Limb (tissue), 2 donors: ENCODE measurements around the gene DPP10.

Source experiments
- DNase-seq, 2 donors: peaks; one replicate each; pipeline ENCODE4 v3.0.0-alpha.2; 2016; ENCODE audit errors: extremely low spot score in 2 of 2

DPP10 gene

GRCh38 chr2:115654362-115654761 is 1211.9 kb downstream of the DPP10 start:
- DNase-seq = no peak

- no peak for DNase-seq
Observed at GRCh38 chr2:115678129-115678528, 1235.7 kb downstream of the DPP10 start.

- no peak for DNase-seq
Observed at GRCh38 chr2:115684345-115684744, 1241.9 kb downstream of the DPP10 start.

- DNase-seq = no peak
Observed at GRCh38 chr2:115691409-115691808, 1249.0 kb downstream of the DPP10 start.

GRCh38 chr2:115694651-115695050 is 1252.2 kb downstream of the DPP10 start:
- no peak for DNase-seq

GRCh38 chr2:115733190-115733775 is 1290.8 kb downstream of the DPP10 start:
- DNase-seq = no peak

- DNase-seq = no peak
Observed at GRCh38 chr2:115738111-115738510, 1295.7 kb downstream of the DPP10 start.

- no peak for DNase-seq
Observed at GRCh38 chr2:115739574-115739973, 1297.1 kb downstream of the DPP10 start.

- DNase-seq = no peak
Observed at GRCh38 chr2:115746151-115746550, 1303.7 kb downstream of the DPP10 start.

- no peak for DNase-seq
Observed at GRCh38 chr2:115757286-115757685, 1314.8 kb downstream of the DPP10 start.

- no peak for DNase-seq
Observed at GRCh38 chr2:115763601-115764000, 1321.2 kb downstream of the DPP10 start.

GRCh38 chr2:115771516-115771915 is 1329.1 kb downstream of the DPP10 start:
- DNase-seq = no peak

- no peak for DNase-seq
Observed at GRCh38 chr2:115774361-115774760, 1331.9 kb downstream of the DPP10 start.

GRCh38 chr2:115779085-115779632 is 1336.7 kb downstream of the DPP10 start:
- no peak for DNase-seq

- no peak for DNase-seq
Observed at GRCh38 chr2:115782286-115782685, 1339.8 kb downstream of the DPP10 start.

GRCh38 chr2:115796078-115796477 is 1353.6 kb downstream of the DPP10 start:
- no peak for DNase-seq

GRCh38 chr2:115807276-115807675 is 1364.8 kb downstream of the DPP10 start:
- DNase-seq = peak in 1 of 2 donors; percentile 10

- DNase-seq = no peak
Observed at GRCh38 chr2:115825912-115826311, 1383.5 kb downstream of the DPP10 start.

- DNase-seq = no peak
Observed at GRCh38 chr2:115833196-115833595, 1390.8 kb downstream of the DPP10 start.

- DNase-seq = no peak
Observed at GRCh38 chr2:115838539-115838938, 1396.1 kb downstream of the DPP10 start.

- DNase-seq = no peak
Observed at GRCh38 chr2:115842306-115842705, 1399.9 kb downstream of the DPP10 start.

GRCh38 chr2:115848192-115848591 is 1405.8 kb downstream of the DPP10 start:
- no peak for DNase-seq

GRCh38 chr2:115867024-115867423 is 1424.6 kb downstream of the DPP10 start:
- no peak for DNase-seq

GRCh38 chr2:115874427-115874826 is 1432.0 kb downstream of the DPP10 start:
- DNase-seq = peak in 1 of 2 donors; percentile 3
